IMR-90 (cell line): ENCODE data around the gene ABCF3. TPM values are rescaled to one million over a fixed set of nuclear protein-coding genes. Genes with fewer than 3 reads are reported as not detected.

Experiments used
- ATAC-seq: fragments of 200-7000 bp; cut with Tn5 transposase; 2 replicates; pipeline ENCODE4 v1.9.1; 2020; ENCODE audit warnings: low read depth, mild to moderate bottlenecking, moderate library complexity
- BruUV-seq: library from RNA; stranded (reverse); fragments of 400-500 nt; replicated peaks from 2 replicates; lab custom pipeline; 2021; lab: Mats Ljungman, UMichigan
- CTCF ChIA-PET: fragments of 300-600 bp; formaldehyde crosslinking; extraction: SDS; loops from one replicate; lab custom pipeline; 2021; ENCODE audit warnings: antibody characterized with exemption; lab: Yijun Ruan, JAX
- POLR2A ChIA-PET: fragments of 300-600 bp; sonication (Branson Sonifier 250); formaldehyde crosslinking; loops from one replicate; lab custom pipeline; 2022; ENCODE audit warnings: antibody characterized with exemption; ENCODE audit not compliant: unreplicated experiment; lab: Charles Lee
- DNase-seq: peaks from one replicate; pipeline ENCODE4 v3.0.0; 2013
- H2AFZ ChIP-seq: replicated peaks from 2 replicates; pipeline ENCODE3; 2013; ENCODE audit warnings: low read length, mild to moderate bottlenecking; ENCODE audit not compliant: poor library complexity
- H2AK5ac ChIP-seq: 2 replicates; pipeline ENCODE4 v1.6.1; 2013; ENCODE audit warnings: low read depth, low read length, inconsistent platforms
- H2AK9ac ChIP-seq: replicated peaks from 2 replicates; pipeline ENCODE3; 2013; ENCODE audit warnings: mild to moderate bottlenecking, low read depth, low read length, moderate library complexity; ENCODE audit not compliant: poor library complexity
- H2BK120ac ChIP-seq: 2 replicates; pipeline ENCODE4 v1.6.1; 2013; ENCODE audit warnings: low read depth, low read length, inconsistent platforms
- H2BK15ac ChIP-seq: 3 replicates; pipeline ENCODE4 v1.6.1; 2013; ENCODE audit warnings: low read depth, low read length, inconsistent platforms
- H2BK20ac ChIP-seq: 2 replicates; pipeline ENCODE4 v1.6.1; 2013; ENCODE audit warnings: low read depth, mild to moderate bottlenecking, inconsistent platforms, low read length, moderate library complexity
- H2BK5ac ChIP-seq: 2 replicates; pipeline ENCODE4 v1.6.1; 2013; ENCODE audit warnings: mild to moderate bottlenecking, low read depth, low read length, inconsistent platforms; ENCODE audit not compliant: poor library complexity, severe bottlenecking
- H3K14ac ChIP-seq: replicated peaks from 2 replicates; pipeline ENCODE4 v1.6.1; 2013; ENCODE audit warnings: low read depth, low read length, inconsistent platforms
- H3K18ac ChIP-seq: 2 replicates; pipeline ENCODE4 v1.6.1; 2013; ENCODE audit warnings: low read depth, low read length, control low read depth
- H3K23ac ChIP-seq: 2 replicates; pipeline ENCODE4 v1.6.1; 2013; ENCODE audit warnings: low read depth, low read length, inconsistent platforms
- H3K27ac ChIP-seq: 2 replicates; pipeline ENCODE4 v1.5.1; 2013; ENCODE audit warnings: mild to moderate bottlenecking, control low read depth, low read length; ENCODE audit not compliant: insufficient read depth
- H3K27me3 ChIP-seq: 2 replicates; pipeline ENCODE4 v1.6.1; 2013; ENCODE audit warnings: low read length; ENCODE audit not compliant: control insufficient read depth, insufficient read depth
- H3K36me3 ChIP-seq: 2 replicates; pipeline ENCODE4 v1.6.1; 2013; ENCODE audit warnings: low read length, mixed read lengths; ENCODE audit not compliant: control insufficient read depth, insufficient read depth
- H3K4ac ChIP-seq: 2 replicates; pipeline ENCODE4 v1.6.1; 2013; ENCODE audit warnings: low read depth, low read length, inconsistent platforms
- H3K4me1 ChIP-seq: 2 replicates; pipeline ENCODE4 v1.6.1; 2013; ENCODE audit warnings: low read length, mixed read lengths; ENCODE audit not compliant: control insufficient read depth, insufficient read depth
- H3K4me2 ChIP-seq: 2 replicates; pipeline ENCODE4 v1.6.1; 2013; ENCODE audit warnings: low read depth, mild to moderate bottlenecking, control low read depth, low read length, moderate library complexity
- H3K4me3 ChIP-seq: 2 replicates; pipeline ENCODE4 v1.5.1; 2013; ENCODE audit warnings: low read depth, mild to moderate bottlenecking, control low read depth, low read length, moderate library complexity; ENCODE audit not compliant: insufficient read depth
- H3K56ac ChIP-seq: 2 replicates; pipeline ENCODE4 v1.6.1; 2013; ENCODE audit warnings: low read length, inconsistent platforms; ENCODE audit not compliant: insufficient read depth; ENCODE audit errors: extremely low read depth
- H3K79me1 ChIP-seq, 2 experiments: 2 replicates each; pipeline ENCODE4 v1.6.1; 2013; ENCODE audit warnings: low read length in 2 of 2, inconsistent platforms in 1 of 2, low read depth in 1 of 2
- H3K9ac ChIP-seq: 2 replicates; pipeline ENCODE4 v1.6.1; 2013; ENCODE audit warnings: low read depth, low read length, control low read depth
- H3K9me1 ChIP-seq: 2 replicates; pipeline ENCODE4 v1.6.1; 2013; ENCODE audit warnings: low read length, inconsistent platforms; ENCODE audit not compliant: insufficient read depth
- H3K9me3 ChIP-seq: 2 replicates; pipeline ENCODE4 v1.6.1; 2013; ENCODE audit warnings: low read length; ENCODE audit not compliant: control insufficient read depth, insufficient read depth
- H4K20me1 ChIP-seq: 2 replicates; pipeline ENCODE4 v1.6.1; 2013; ENCODE audit warnings: low read length, inconsistent platforms; ENCODE audit not compliant: insufficient read depth
- H4K5ac ChIP-seq: 2 replicates; pipeline ENCODE4 v1.6.1; 2013; ENCODE audit warnings: mild to moderate bottlenecking, low read depth, low read length, control low read depth
- H4K8ac ChIP-seq, 2 experiments: 2 replicates each; pipeline ENCODE4 v1.6.1; 2013; ENCODE audit warnings: low read depth in 2 of 2, low read length in 2 of 2, control low read depth in 1 of 2, inconsistent platforms in 1 of 2
- H4K91ac ChIP-seq: 2 replicates; pipeline ENCODE4 v1.6.1; 2013; ENCODE audit warnings: low read depth, low read length, inconsistent platforms; ENCODE audit not compliant: insufficient read depth
- BHLHE40 ChIP-seq: fragments of 150-350 bp; IDR thresholded peaks from 2 replicates; pipeline ENCODE4 v1.6.1; 2016; ENCODE audit warnings: mild to moderate bottlenecking, low read depth, low read length
- CEBPB ChIP-seq: IDR thresholded peaks from 2 replicates; pipeline ENCODE4 v1.6.1; 2012; ENCODE audit warnings: low read depth, low read length, improper control_type of control experiment
- CHD1 ChIP-seq: IDR thresholded peaks from 2 replicates; pipeline ENCODE4 v1.6.1; 2012; ENCODE audit warnings: low read depth, low read length, improper control_type of control experiment
- MAZ ChIP-seq: IDR thresholded peaks from 2 replicates; pipeline ENCODE4 v1.6.1; 2012; ENCODE audit warnings: low read depth, mild to moderate bottlenecking, low read length, improper control_type of control experiment, moderate library complexity, borderline replicate concordance
- NFE2L2 ChIP-seq: fragments of 150-350 bp; IDR thresholded peaks from 2 replicates; pipeline ENCODE4 v1.6.1; 2016; ENCODE audit warnings: low read depth, mild to moderate bottlenecking, low read length
- RCOR1 ChIP-seq: IDR thresholded peaks from 2 replicates; pipeline ENCODE4 v1.6.1; 2012; ENCODE audit warnings: mild to moderate bottlenecking, low read length, improper control_type of control experiment; ENCODE audit not compliant: insufficient replicate concordance
- WGBS, 2 experiments: methylation state at CpG; one replicate each; pipeline versions ENCODE4 v1.1.5 to v1.1.7; 2013; ENCODE audit warnings: missing lambda C conversion rate in 2 of 2; ENCODE audit not compliant: insufficient read length in 1 of 2; ENCODE audit errors: extremely low coverage in 2 of 2; 5-methylcytosine and 5-hydroxymethylcytosine counted together
- dilution Hi-C: fragments of 300-500 bp; cut with HindIII; formaldehyde crosslinking; loops from one replicate; pipeline ENCODE4 v1.14.3; 2018; ENCODE audit warnings: low sequenced_read_pairs; ENCODE audit not compliant: unreplicated experiment
- in situ Hi-C: fragments of 300-500 bp; cut with MboI; formaldehyde crosslinking; loops from 3 replicates; pipeline ENCODE4 v1.14.3; 2019; ENCODE audit warnings: low sequenced_read_pairs, inconsistent platforms, mixed read lengths
- intact Hi-C: fragments of 100-400 bp; cut with micrococcal nuclease; formaldehyde crosslinking; loops from 2 replicates; pipeline ENCODE4 v1.10.0; 2022
- polyA plus RNA-seq, 3 experiments: library from polyadenylated mRNA; depleted of rRNA; stranded (reverse); fragments of >200 nt; gene quantifications; 2 replicates each; pipeline ENCODE4 v1.2.3, GENCODE V29; 2012; ENCODE audit warnings: low replicate concordance in 1 of 3
- total RNA-seq: library from RNA; depleted of rRNA; stranded (reverse); fragments of >200 nt; gene quantifications from 2 replicates; pipeline ENCODE4 v1.2.3, GENCODE V29; 2012
- TF ChIP-seq, protein P1 (sequence below): conservative IDR thresholded peaks from 2 replicates; pipeline ENCODE4 v1.5.1; 2012; ENCODE audit warnings: mild to moderate bottlenecking, low read depth, low read length, improper control_type of control experiment
- TF ChIP-seq, protein P2 (sequence below): fragments of 150-350 bp; IDR thresholded peaks from 2 replicates; pipeline ENCODE4 v1.6.1; 2016; ENCODE audit warnings: low read depth, mild to moderate bottlenecking, low read length, moderate library complexity, borderline replicate concordance

The ABCF3 gene
- total and polyA plus RNA-seq, 2 of the 4 experiments (the other 2 are of a cell fraction): 36.9 to 59.2 TPM

DNA sequence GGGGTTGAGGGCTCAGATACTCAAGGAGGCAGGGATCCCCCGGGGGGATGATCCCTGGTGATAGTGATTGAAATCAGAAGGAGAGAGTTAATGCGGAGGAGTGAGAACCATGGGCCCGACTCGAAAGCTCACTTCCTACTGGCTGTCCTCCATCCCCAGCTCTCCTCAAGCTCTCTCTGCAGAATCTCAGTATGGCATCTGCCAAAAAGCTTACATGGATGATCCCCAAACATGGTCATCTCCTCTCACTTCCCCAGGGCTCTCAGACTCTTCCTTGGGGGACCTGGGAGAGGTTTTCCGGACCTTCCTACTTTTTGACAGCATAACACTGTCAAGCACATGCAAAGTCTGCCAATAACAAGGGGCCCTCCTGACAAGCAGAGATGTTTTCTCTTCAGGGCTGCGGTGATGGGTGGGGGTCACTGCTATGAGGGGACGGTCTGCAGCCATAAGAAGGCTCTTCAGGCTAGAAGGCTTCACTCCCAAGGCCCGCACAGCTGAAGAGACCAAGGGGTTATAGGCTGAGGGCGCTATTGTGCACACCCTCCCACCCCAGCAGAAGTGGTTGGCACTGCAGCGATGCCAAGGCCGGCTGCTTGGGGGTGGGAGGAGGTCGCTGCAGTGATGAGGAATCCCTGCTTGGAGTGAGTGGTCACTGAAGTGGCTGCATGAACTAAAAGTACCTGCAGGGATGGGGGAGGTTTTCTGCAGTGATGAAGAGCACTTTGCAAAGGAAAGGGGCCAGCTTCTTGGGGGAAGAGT lies 42.6 kb downstream of the ABCF3 start (continued):
- TF ChIP-seq CEBPB: no peak

DNA sequence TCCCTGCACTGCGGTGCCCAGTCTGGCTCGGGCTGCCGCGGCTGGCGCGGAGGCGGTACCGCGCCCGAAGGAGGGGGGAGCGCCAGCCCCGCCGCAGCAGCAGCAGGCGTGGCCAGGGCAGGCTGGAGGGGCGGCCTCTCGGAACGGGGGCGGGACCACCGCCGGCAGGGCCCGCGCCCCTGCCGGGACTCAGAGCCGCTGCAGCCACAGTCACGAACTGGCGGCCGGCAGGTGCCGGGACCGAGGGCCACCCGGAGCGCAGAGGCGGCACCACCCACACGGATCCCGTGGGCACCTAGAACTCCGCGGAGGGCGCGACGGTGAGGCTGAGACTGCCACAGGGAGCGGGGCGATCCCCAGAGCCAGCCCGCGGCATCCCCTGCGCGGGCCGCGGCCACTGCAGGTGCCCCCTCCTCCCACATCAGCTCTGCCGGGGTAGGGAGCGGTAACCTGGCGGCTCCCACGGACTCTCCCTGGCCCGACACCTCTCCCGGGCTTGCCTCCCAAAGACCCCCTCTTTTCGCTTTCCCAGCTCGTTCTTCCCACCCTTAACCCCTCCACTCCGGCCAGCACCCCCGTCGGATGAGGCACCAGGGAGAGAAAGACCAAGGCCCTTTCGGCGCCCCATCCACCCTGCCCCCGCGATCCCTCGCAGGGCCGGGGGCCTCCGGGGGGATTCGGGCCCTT lies 43.5 kb downstream of the ABCF3 start, which contains the start of gene VWA5B2:
Gene VWA5B2 (plus strand): TSS at position 192 of the 687 bp plus-strand sequence. CDS start 944 bp downstream, outside the sequence.
- in situ Hi-C loops (no loop called here), dilution Hi-C loops (no loop called here), intact Hi-C loops (loop anchor here (5.0 kb wide), 1 partner anchor 58 kb away; no protein-coding TSS in a partner anchor)
- TF ChIP-seq, protein P1, sequence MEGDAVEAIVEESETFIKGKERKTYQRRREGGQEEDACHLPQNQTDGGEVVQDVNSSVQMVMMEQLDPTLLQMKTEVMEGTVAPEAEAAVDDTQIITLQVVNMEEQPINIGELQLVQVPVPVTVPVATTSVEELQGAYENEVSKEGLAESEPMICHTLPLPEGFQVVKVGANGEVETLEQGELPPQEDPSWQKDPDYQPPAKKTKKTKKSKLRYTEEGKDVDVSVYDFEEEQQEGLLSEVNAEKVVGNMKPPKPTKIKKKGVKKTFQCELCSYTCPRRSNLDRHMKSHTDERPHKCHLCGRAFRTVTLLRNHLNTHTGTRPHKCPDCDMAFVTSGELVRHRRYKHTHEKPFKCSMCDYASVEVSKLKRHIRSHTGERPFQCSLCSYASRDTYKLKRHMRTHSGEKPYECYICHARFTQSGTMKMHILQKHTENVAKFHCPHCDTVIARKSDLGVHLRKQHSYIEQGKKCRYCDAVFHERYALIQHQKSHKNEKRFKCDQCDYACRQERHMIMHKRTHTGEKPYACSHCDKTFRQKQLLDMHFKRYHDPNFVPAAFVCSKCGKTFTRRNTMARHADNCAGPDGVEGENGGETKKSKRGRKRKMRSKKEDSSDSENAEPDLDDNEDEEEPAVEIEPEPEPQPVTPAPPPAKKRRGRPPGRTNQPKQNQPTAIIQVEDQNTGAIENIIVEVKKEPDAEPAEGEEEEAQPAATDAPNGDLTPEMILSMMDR: peak; percentile 18; the same call in 1 of the 2 replicates
- TF ChIP-seq CHD1: no peak
- TF ChIP-seq RCOR1: no peak
- TF ChIP-seq, protein P2, sequence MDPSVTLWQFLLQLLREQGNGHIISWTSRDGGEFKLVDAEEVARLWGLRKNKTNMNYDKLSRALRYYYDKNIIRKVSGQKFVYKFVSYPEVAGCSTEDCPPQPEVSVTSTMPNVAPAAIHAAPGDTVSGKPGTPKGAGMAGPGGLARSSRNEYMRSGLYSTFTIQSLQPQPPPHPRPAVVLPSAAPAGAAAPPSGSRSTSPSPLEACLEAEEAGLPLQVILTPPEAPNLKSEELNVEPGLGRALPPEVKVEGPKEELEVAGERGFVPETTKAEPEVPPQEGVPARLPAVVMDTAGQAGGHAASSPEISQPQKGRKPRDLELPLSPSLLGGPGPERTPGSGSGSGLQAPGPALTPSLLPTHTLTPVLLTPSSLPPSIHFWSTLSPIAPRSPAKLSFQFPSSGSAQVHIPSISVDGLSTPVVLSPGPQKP: no peak
- TF ChIP-seq NFE2L2: no peak
- no peak for TF ChIP-seq BHLHE40
- TF ChIP-seq MAZ: peak; percentile 41; the same call in 1 of the 2 replicates
- H2BK20ac ChIP-seq: no peak within 1 kb of the TSS
- CTCF ChIA-PET: interaction anchor here (0.6 kb wide), 2 partner anchors 10 to 212 kb away, joined by 3 to 4 read pairs; partner anchors contain the start of gene ABCC5
- no peaks in the 10 kb centered on the region for H3K79me1 ChIP-seq
- H2AK9ac ChIP-seq: no peak within 1 kb of the TSS
- H3K14ac ChIP-seq: no peak within 1 kb of the TSS
- no peak within 1 kb of the TSS for H4K5ac ChIP-seq
- H2AFZ ChIP-seq: peak within 1 kb of the TSS; percentile 91
- no peak within 1 kb of the TSS for H2BK5ac ChIP-seq
- 0 out of 2 replicates have a peak, but pooled peaks cover 3% of the 10 kb centered on the region for H3K9me1 ChIP-seq
- ATAC-seq (peak; percentile 94), DNase-seq (peak; percentile 18)
- peak within 1 kb of the TSS; percentile 80 for H3K4me2 ChIP-seq
- no peak within 1 kb of the TSS for H2BK15ac ChIP-seq
- WGBS, 2 experiments: 1% methylated on average over 22 of the region's 66 CpGs; no CpG with 5 or more reads in 1 of the 2 experiments
- no peak within 1 kb of the TSS for H3K27ac ChIP-seq
- H4K8ac ChIP-seq: no peak within 1 kb of the TSS
- H3K56ac ChIP-seq: no peak within 1 kb of the TSS
- H2AK5ac ChIP-seq: no peak within 1 kb of the TSS
- no peak within 1 kb of the TSS for H3K4ac ChIP-seq
- H3K4me3 ChIP-seq: peak within 1 kb of the TSS; percentile 47
- no peaks in the 10 kb centered on the region for H3K9me3 ChIP-seq
- POLR2A ChIA-PET: interaction anchor here (0.6 kb wide), 1 partner anchor 161 kb away, joined by 3 read pairs; no protein-coding TSS in a partner anchor
- no peaks in the 10 kb centered on the region for H3K36me3 ChIP-seq
- no peak within 1 kb of the TSS for H4K91ac ChIP-seq
- H4K20me1 ChIP-seq: no peaks in the 10 kb centered on the region; the same call in 1 of the 2 replicates
- peaks cover 64% of the 10 kb centered on the region for H3K27me3 ChIP-seq
- no peak within 1 kb of the TSS for H3K9ac ChIP-seq
- no peak within 1 kb of the TSS for H3K18ac ChIP-seq
- no peak within 1 kb of the TSS for H2BK120ac ChIP-seq
- no TSS peak for BruUV-seq
- no peak within 1 kb of the TSS for H3K23ac ChIP-seq
- H3K4me1 ChIP-seq: no peaks in the 10 kb centered on the region; the same call in 1 of the 2 replicates
